Epithelial cell of proximal tubule (primary cell): Measurements from ENCODE around the gene SH3RF1. TPM values are rescaled to one million over a fixed set of nuclear protein-coding genes. Genes with fewer than 3 reads are reported as not detected.

Experiments used
- DNase-seq: peaks from one replicate; pipeline ENCODE4 v3.0.0-alpha.2; 2011; ENCODE audit warnings: low read depth
- H3K4me3 ChIP-seq: 2 replicates; pipeline ENCODE4 v1.5.1; 2011; ENCODE audit warnings: low read depth, mild to moderate bottlenecking, low read length
- CTCF ChIP-seq: conservative IDR thresholded peaks from 2 replicates; pipeline ENCODE4 v1.5.1; 2012; ENCODE audit warnings: low read depth, mild to moderate bottlenecking, low read length
- total RNA-seq: library from RNA; depleted of rRNA; stranded (reverse); fragments of >200 nt; gene quantifications from 2 replicates; pipeline ENCODE4 v1.2.3, GENCODE V29; 2015

Gene SH3RF1
- total RNA-seq, 1 donor from 2014 or later = 25.8 TPM

DNA sequence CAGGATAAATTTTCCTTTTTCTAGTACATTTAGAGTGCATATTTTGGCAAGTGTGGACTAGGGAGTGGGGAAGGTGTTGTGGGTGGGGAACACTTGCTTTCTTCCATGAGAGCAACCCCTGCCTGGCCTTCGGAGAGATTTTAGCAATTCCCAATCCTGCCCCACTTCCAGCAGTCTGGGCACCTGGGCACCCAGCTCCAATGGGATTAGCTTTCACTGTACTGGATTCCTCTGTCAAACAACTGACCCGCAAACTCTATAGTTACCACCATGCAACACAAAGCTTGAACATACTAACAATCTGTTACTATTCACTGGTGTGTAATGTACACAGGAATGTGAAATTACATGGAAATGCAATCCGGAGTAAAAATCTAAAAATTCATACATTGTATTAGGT, 50.3 kb downstream of the SH3RF1 start:
- H3K4me3 ChIP-seq = peak overlapping the region; percentile 44
- TF ChIP-seq CTCF = no peak
- no peak for DNase-seq

- no peak for TF ChIP-seq CTCF
- no peak overlapping the region for H3K4me3 ChIP-seq
- no peak for DNase-seq
These were observed 51.3 kb downstream of the SH3RF1 start for GRCh38 chr4:169219440-169219839.

DNA sequence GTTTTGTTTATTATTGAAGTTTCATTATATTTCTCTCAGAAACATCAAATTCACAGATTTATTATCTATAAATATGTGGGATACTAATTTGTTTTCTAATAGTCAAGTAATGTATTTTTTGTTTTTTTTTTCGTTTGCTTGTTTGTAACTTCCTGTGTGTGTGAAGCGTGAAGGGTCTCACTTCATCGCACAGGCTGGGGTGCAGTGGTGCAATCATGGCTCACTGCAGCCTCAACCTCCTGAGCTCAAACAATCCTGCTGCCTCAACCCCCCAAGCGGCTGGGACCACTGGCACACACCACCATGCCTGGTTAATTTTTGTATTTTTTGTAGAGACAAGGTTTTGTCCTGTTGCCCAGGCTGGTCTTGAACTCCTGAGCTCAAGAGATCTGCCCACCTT, 55.1 kb downstream of the SH3RF1 start:
- no peak for DNase-seq
- TF ChIP-seq CTCF = no peak
- no peak overlapping the region for H3K4me3 ChIP-seq

GRCh38 chr4:169212981-169213380, 57.8 kb downstream of the SH3RF1 start:
- no peak overlapping the region for H3K4me3 ChIP-seq
- no peak for DNase-seq
- no peak for TF ChIP-seq CTCF

GRCh38 chr4:169210504-169211118, 60.1 kb downstream of the SH3RF1 start:
- no peak overlapping the region for H3K4me3 ChIP-seq
- DNase-seq = no peak
- no peak for TF ChIP-seq CTCF

DNA sequence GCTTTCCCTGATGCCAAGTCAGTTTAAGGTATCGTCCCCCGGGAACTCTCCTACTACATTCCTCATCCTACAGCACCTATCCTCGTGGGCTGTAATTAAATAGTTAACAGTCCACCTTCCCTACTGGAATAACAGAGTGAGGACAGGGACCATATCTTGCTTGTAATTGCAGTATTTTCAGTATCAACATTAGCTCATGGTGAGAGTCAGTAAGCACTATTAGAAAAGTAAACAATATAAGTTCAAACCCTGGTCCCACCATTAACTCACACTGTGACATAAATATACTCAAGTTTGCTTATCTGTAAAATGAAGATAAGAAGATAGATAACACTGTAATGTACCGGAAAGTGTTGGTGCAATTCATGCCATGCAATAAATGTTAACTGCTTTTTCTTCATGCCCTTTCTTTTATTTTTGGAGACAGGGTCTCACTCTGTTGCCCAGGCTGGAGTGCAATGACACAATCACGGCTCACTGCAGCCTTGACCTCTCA, 61.3 kb downstream of the SH3RF1 start:
- no peak overlapping the region for H3K4me3 ChIP-seq
- DNase-seq = no peak
- no peak for TF ChIP-seq CTCF

- no peak for DNase-seq
- H3K4me3 ChIP-seq = no peak overlapping the region
- TF ChIP-seq CTCF = no peak
These were observed 62.2 kb downstream of the SH3RF1 start for GRCh38 chr4:169208516-169208915.
